Lower lobe of right lung (tissue), 2 donors: Measurements from ENCODE around the gene PHACTR1. TPM values are rescaled to one million over a fixed set of nuclear protein-coding genes. Genes with fewer than 3 reads are reported as not detected.

Experiments
- ATAC-seq, 2 donors: fragments of 200-7000 bp; cut with Tn5 transposase; one replicate each; pipeline ENCODE4 v1.9.1; 2020 to 2022; ENCODE audit warnings: mild to moderate bottlenecking in 2 of 2, moderate library complexity in 2 of 2
- DNase-seq: peaks from one replicate; pipeline ENCODE4 v3.0.0-alpha.2; 2020
- H3K27ac ChIP-seq: fragments of 200-600 bp; one replicate; pipeline ENCODE4 v1.8.0; 2022
- H3K27me3 ChIP-seq: fragments of 200-600 bp; one replicate; pipeline ENCODE4 v1.8.0; 2022; ENCODE audit warnings: low read depth
- H3K36me3 ChIP-seq: fragments of 200-600 bp; one replicate; pipeline ENCODE4 v1.8.0; 2022; ENCODE audit warnings: mild to moderate bottlenecking
- H3K4me1 ChIP-seq: fragments of 200-600 bp; one replicate; pipeline ENCODE4 v1.8.0; 2022
- H3K4me3 ChIP-seq: fragments of 200-600 bp; one replicate; pipeline ENCODE4 v1.8.0; 2022; ENCODE audit warnings: mild to moderate bottlenecking
- H3K9me3 ChIP-seq: fragments of 200-600 bp; one replicate; pipeline ENCODE4 v1.8.0; 2022
- intact Hi-C: fragments of 100-400 bp; cut with DNase I; formaldehyde crosslinking; loops from one replicate; pipeline ENCODE4 v1.11.0; 2022
- total RNA-seq: library from RNA; stranded (reverse); fragmentation: NEBNext Ultra II Directional; extraction: Animal tissue kit (Norgen Biotek cat#: 25700); gene quantifications from one replicate; pipeline ENCODE4 v1.2.1, GENCODE V29; 2021
- TF ChIP-seq, protein P1 (sequence below): fragments of 200-600 bp; IDR thresholded peaks from one replicate; pipeline ENCODE4 v1.8.0; 2022; ENCODE audit warnings: antibody characterized with exemption, mild to moderate bottlenecking
- donor health status: DM: no; HTN: yes; CAD: no; lungs with severe emphysema.

Gene PHACTR1
- total RNA-seq, 1 donor from 2014 or later, result 91.0 TPM

DNA sequence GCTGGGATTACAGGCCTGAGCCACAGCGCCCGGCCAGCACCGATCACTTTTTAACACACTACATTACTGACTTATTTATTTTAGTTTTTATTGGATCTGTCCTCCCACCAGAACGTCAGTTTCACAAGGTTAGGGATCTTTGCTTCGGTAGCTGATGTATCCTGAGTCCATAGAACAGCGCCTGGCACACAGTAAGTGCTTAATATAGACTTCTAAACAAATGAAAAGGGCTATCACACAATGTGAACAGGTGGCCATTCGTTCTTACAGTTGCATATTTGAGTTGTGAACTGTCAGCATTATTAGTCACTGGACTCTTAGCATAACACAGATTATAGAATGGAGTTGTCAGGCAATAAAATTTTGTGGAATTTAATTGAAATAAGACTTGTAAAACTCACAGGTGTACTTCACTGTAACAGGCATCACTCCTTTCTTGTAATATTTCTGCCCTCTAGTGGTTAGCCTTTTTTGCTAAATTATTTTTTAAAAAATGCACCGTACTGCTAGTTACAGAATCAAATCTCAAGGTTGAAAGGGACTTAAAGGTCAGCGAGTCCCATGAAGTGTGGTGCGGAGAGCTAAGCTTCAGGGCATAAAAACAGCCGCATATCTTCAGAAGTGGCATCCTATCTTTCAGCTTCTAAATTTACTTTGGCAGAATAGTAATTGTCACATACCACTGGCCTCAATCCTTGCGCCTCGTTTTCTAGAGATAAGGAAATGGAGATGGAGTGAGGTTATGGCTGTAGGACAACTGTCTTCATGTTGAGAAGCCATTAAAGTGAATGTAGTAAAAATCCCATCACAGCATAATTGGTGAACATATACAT lies 615.2 kb downstream of the PHACTR1 start:
- no peak overlapping the region for H3K27ac ChIP-seq
- H3K27me3 ChIP-seq, result no peaks in the 10 kb centered on the region
- no peak for DNase-seq
- TF ChIP-seq, protein P1, sequence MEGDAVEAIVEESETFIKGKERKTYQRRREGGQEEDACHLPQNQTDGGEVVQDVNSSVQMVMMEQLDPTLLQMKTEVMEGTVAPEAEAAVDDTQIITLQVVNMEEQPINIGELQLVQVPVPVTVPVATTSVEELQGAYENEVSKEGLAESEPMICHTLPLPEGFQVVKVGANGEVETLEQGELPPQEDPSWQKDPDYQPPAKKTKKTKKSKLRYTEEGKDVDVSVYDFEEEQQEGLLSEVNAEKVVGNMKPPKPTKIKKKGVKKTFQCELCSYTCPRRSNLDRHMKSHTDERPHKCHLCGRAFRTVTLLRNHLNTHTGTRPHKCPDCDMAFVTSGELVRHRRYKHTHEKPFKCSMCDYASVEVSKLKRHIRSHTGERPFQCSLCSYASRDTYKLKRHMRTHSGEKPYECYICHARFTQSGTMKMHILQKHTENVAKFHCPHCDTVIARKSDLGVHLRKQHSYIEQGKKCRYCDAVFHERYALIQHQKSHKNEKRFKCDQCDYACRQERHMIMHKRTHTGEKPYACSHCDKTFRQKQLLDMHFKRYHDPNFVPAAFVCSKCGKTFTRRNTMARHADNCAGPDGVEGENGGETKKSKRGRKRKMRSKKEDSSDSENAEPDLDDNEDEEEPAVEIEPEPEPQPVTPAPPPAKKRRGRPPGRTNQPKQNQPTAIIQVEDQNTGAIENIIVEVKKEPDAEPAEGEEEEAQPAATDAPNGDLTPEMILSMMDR, result peak; percentile 65
- no peaks in the 10 kb centered on the region for H3K36me3 ChIP-seq
- H3K4me1 ChIP-seq, result peaks cover 18% of the 10 kb centered on the region
- intact Hi-C loops, result no loop called here
- H3K4me3 ChIP-seq, result no peak overlapping the region
- ATAC-seq, result no peak
- H3K9me3 ChIP-seq, result no peaks in the 10 kb centered on the region

DNA sequence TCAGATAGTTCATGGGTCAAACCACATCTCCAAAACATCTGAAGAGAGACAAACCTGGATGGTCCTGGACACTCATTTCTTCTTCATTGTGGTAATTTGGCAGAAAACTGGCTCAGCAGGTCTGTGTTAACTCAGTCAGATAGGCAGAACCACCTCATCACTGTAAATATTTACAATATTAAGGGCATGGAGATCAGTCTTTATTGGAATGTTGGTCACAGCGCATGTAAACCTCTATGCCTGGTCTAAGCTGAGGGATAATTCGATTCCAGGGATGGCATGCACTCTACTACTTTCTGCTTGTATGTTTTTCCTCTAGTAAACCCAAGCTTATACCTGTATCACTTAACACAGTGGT lies 615.8 kb downstream of the PHACTR1 start:
- Histone ChIP-seq H3K36me3 (no peaks in the 10 kb centered on the region), H3K4me1 (peaks cover 12% of the 10 kb centered on the region), H3K4me3 (no peak overlapping the region), H3K27me3 (no peaks in the 10 kb centered on the region), H3K27ac (no peak overlapping the region), H3K9me3 (no peaks in the 10 kb centered on the region)
- TF ChIP-seq, protein P1, result no peak
- no peak for DNase-seq
- no peak for ATAC-seq
- intact Hi-C loops, result no loop called here

DNA sequence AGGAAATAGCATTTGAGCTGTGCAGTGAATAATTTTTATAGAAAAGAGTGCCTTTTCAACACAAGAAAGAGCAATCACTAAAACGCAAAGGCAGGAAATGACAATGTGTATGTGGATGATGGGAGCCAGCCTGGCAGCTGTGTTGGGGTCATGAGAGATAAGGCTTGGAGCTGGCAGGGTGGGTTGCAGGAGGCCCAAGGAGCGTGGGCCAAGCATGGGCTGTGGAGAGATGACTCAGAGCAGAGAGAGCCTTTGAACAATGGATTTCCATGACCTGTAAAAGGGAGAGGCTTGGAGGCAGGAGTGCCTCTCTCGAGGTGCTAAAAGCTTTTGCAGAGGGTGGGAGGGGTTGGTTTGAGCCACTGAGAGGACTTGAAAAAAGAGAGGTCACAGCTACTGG lies 618.4 kb downstream of the PHACTR1 start:
- H3K27ac ChIP-seq, result no peak overlapping the region
- intact Hi-C loops, result no loop called here
- H3K36me3 ChIP-seq, result no peaks in the 10 kb centered on the region
- TF ChIP-seq, protein P1, result no peak
- ATAC-seq, result peak in 1 of 2 donors; percentile 13
- DNase-seq, result no peak
- no peaks in the 10 kb centered on the region for H3K4me1 ChIP-seq
- H3K27me3 ChIP-seq, result no peaks in the 10 kb centered on the region
- H3K9me3 ChIP-seq, result no peaks in the 10 kb centered on the region
- no peak overlapping the region for H3K4me3 ChIP-seq

DNA sequence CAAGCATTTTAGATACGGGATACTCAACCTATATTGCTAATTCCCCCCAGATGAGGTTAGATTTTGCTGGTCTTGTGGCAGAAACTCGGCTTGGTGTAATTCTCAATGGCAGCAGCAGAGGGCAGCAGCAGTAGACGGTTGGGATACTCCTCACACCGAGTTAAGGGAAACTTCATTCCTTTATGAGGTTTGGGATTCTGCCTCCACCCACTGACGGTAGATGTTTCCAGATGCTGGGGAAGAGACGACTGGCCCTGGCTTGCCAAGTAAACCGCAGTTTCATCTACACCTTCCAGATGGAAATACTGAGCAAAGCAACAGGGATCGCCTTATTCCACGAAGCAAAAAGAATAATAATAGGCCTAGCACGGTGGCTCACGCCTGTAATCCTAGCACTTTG lies 620.0 kb downstream of the PHACTR1 start:
- no peaks in the 10 kb centered on the region for H3K9me3 ChIP-seq
- H3K36me3 ChIP-seq, result no peaks in the 10 kb centered on the region
- H3K27me3 ChIP-seq, result no peaks in the 10 kb centered on the region
- peak; percentile 79 for DNase-seq
- TF ChIP-seq, protein P1, result peak; percentile 93
- no peak overlapping the region for H3K27ac ChIP-seq
- H3K4me3 ChIP-seq, result no peak overlapping the region
- peak; percentile 87 to 88 for ATAC-seq
- intact Hi-C loops, result no loop called here
- H3K4me1 ChIP-seq, result no peaks in the 10 kb centered on the region

DNA sequence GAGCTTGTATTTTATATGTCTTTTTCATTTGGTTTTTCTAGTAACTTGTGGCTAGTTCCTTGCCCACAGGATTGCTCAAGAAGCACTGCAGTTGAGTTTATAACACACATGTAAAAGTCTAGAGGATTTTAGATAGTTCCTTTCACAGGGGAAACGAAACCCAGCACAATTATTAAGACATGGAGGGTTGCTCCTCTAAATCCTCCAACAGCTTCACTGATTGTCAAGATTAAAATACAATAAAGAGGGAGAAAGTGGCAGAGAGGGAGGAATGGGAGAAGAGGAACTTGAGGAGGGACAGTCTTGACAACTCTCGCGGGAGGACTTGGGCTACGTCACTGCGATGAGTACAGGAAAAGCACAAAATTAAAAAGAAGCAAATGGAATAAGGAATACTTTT lies 621.5 kb downstream of the PHACTR1 start:
- Histone ChIP-seq H3K9me3 (no peaks in the 10 kb centered on the region), H3K36me3 (no peaks in the 10 kb centered on the region), H3K4me1 (no peaks in the 10 kb centered on the region), H3K4me3 (no peak overlapping the region), H3K27ac (peak overlapping the region; percentile 58), H3K27me3 (no peaks in the 10 kb centered on the region)
- no peak for ATAC-seq
- TF ChIP-seq, protein P1, result no peak
- peak; percentile 61 for DNase-seq
- intact Hi-C loops, result no loop called here
